HCT116 (cell line): Measurements from ENCODE around the gene CDH4. TPM values are rescaled to one million over a fixed set of nuclear protein-coding genes. Genes with fewer than 3 reads are reported as not detected.

Source experiments
- ATAC-seq: fragments of 200-7000 bp; cut with Tn5 transposase; 2 replicates; pipeline ENCODE4 v1.9.1; 2020; ENCODE audit warnings: mild to moderate bottlenecking, moderate library complexity
- BruUV-seq: library from RNA; stranded (reverse); fragments of 400-500 nt; replicated peaks from 2 replicates; lab custom pipeline; 2021; lab: Mats Ljungman, UMichigan
- CTCF ChIA-PET: fragments of 300-600 bp; sonication (Branson Sonifier 250); formaldehyde crosslinking; loops from one replicate; lab custom pipeline; 2021; ENCODE audit warnings: antibody characterized with exemption; lab: Charles Lee
- POLR2A ChIA-PET: fragments of 300-600, 350-600 bp; sonication (Branson Sonifier 250); formaldehyde crosslinking; loops from one replicate; lab custom pipeline; 2021; ENCODE audit warnings: antibody characterized with exemption; lab: Charles Lee
- RAD21 ChIA-PET, 2 experiments: fragments of 300-600 bp; sonication (Branson Sonifier 250); formaldehyde crosslinking; loops; one replicate each; lab custom pipeline; 2023; ENCODE audit warnings: low total read pairs in 2 of 2; ENCODE audit not compliant: uncharacterized antibody in 2 of 2, unreplicated experiment in 2 of 2, low non-redundant PET in 1 of 2; lab: Charles Lee
- DNase-seq: peaks from one replicate; pipeline ENCODE4 v3.0.0-alpha.2; 2010; ENCODE audit warnings: low read depth, low spot score
- H2AFZ ChIP-seq: fragments of 200-600 bp; shearing (Covaris generic), sonication (generic); 2 replicates; pipeline ENCODE4 v1.6.1; 2017; ENCODE audit warnings: low read depth, mixed run types, mixed read lengths, antibody characterized with exemption, low read length; ENCODE audit not compliant: poor library complexity, severe bottlenecking
- H3K27ac ChIP-seq: 2 replicates; pipeline ENCODE4 v1.5.1; 2012; ENCODE audit warnings: low read depth, low read length
- H3K27me3 ChIP-seq: fragments of 200-600 bp; sonication (generic); 2 replicates; pipeline ENCODE4 v1.6.1; 2016; ENCODE audit warnings: mixed run types, low read length, mixed read lengths; ENCODE audit not compliant: insufficient read depth
- H3K36me3 ChIP-seq, 2 experiments: fragments of 200-500 bp in 1 of 2; fragments of 200-600 bp in 1 of 2; sonication (Bioruptor generic) in 1 of 2; sonication (generic) in 1 of 2; 2 replicates each; pipeline versions ENCODE4 v1.5.1 to v1.6.1; 2014 to 2016; ENCODE audit warnings: low read length in 2 of 2, inconsistent platforms in 1 of 2, mixed read lengths in 1 of 2, mixed run types in 1 of 2; ENCODE audit not compliant: insufficient read depth in 2 of 2, control insufficient read depth in 1 of 2
- H3K4me1 ChIP-seq, 2 experiments: fragments of 200-600 bp in 1 of 2; sonication (generic) in 1 of 2; 2 replicates each; pipeline versions ENCODE4 v1.5.1 to v1.6.1; 2012 to 2017; ENCODE audit warnings: low read length in 2 of 2, inconsistent platforms in 1 of 2, mild to moderate bottlenecking in 1 of 2, mixed read lengths in 1 of 2, mixed run types in 1 of 2, moderate library complexity in 1 of 2; ENCODE audit not compliant: insufficient read depth in 2 of 2, control insufficient read depth in 1 of 2
- H3K4me2 ChIP-seq: fragments of 200-600 bp; sonication (generic); 2 replicates; pipeline ENCODE4 v1.6.1; 2017; ENCODE audit warnings: mixed run types, low read length, mixed read lengths
- H3K4me3 ChIP-seq, 2 experiments: fragments of 200-600 bp in 1 of 2; sonication (generic) in 1 of 2; replicated peaks in 1 of 2; 2 replicates each; pipeline ENCODE4 v1.5.1; 2011 to 2016; ENCODE audit warnings: low read length in 2 of 2, control low read depth in 1 of 2, low read depth in 1 of 2, mild to moderate bottlenecking in 1 of 2, mixed read lengths in 1 of 2, mixed run types in 1 of 2
- H3K79me2 ChIP-seq: fragments of 200-600 bp; sonication (generic); 2 replicates; pipeline ENCODE4 v1.6.1; 2017; ENCODE audit warnings: mild to moderate bottlenecking, mixed run types, low read length, moderate library complexity, mixed read lengths; ENCODE audit not compliant: insufficient read depth
- H3K9ac ChIP-seq: fragments of 200-600 bp; sonication (generic); 2 replicates; pipeline ENCODE4 v1.6.1; 2016; ENCODE audit warnings: low read length, mixed read lengths
- H3K9me2 ChIP-seq: fragments of 200-600 bp; sonication (generic), shearing (Covaris generic); 2 replicates; pipeline ENCODE4 v1.6.1; 2017; ENCODE audit warnings: mixed run types, mild to moderate bottlenecking, moderate library complexity; ENCODE audit not compliant: insufficient read depth
- H3K9me3 ChIP-seq, 2 experiments: fragments of 200-500 bp in 1 of 2; fragments of 200-600 bp in 1 of 2; sonication (Bioruptor generic) in 1 of 2; sonication (generic) in 1 of 2; 2 replicates each; pipeline ENCODE4 v1.6.1; 2014 to 2017; ENCODE audit warnings: low read length in 2 of 2, mixed read lengths in 2 of 2, inconsistent platforms in 1 of 2, low read depth in 1 of 2, mild to moderate bottlenecking in 1 of 2, mixed run types in 1 of 2, moderate library complexity in 1 of 2; ENCODE audit not compliant: control insufficient read depth in 1 of 2, insufficient read depth in 1 of 2
- H4K20me1 ChIP-seq: fragments of 200-600 bp; sonication (generic), shearing (Covaris generic); 2 replicates; pipeline ENCODE4 v1.6.1; 2017; ENCODE audit warnings: mixed run types, mild to moderate bottlenecking, moderate library complexity; ENCODE audit not compliant: insufficient read depth
- CEBPB ChIP-seq: IDR thresholded peaks from 2 replicates; pipeline ENCODE4 v1.6.1; 2012; ENCODE audit warnings: low read depth
- CTCF ChIP-seq, 3 experiments: fragments of 200-600 bp in 1 of 3; sonication (generic) in 1 of 3; IDR thresholded peaks in 2 of 3; conservative IDR thresholded peaks in 1 of 3; 2 replicates each; pipeline ENCODE4 v1.5.1; 2012 to 2017; ENCODE audit warnings: low read depth in 2 of 3, low read length in 2 of 3, antibody characterized with exemption in 1 of 3, borderline replicate concordance in 1 of 3, control low read depth in 1 of 3, mild to moderate bottlenecking in 1 of 3, mixed read lengths in 1 of 3, mixed run types in 1 of 3, moderate library complexity in 1 of 3; ENCODE audit not compliant: insufficient read depth in 1 of 3
- EGR1 ChIP-seq: IDR thresholded peaks from 2 replicates; pipeline ENCODE4 v1.6.1; 2012; ENCODE audit warnings: low read depth
- EZH2phosphoT487 ChIP-seq: fragments of 200-600 bp; IDR thresholded peaks from 2 replicates; pipeline ENCODE4 v1.6.1; 2018; ENCODE audit warnings: antibody characterized with exemption, borderline replicate concordance
- JUND ChIP-seq: IDR thresholded peaks from 2 replicates; pipeline ENCODE4 v1.6.1; 2012
- SIN3A ChIP-seq: IDR thresholded peaks from 2 replicates; pipeline ENCODE4 v1.6.1; 2012; ENCODE audit warnings: low read depth
- SP1 ChIP-seq: IDR thresholded peaks from 2 replicates; pipeline ENCODE4 v1.6.1; 2012; ENCODE audit warnings: low read depth
- SRF ChIP-seq: IDR thresholded peaks from 2 replicates; pipeline ENCODE4 v1.6.1; 2012; ENCODE audit warnings: low read depth
- TCF7L2 ChIP-seq: IDR thresholded peaks from 2 replicates; pipeline ENCODE4 v1.7.0; 2011; ENCODE audit warnings: borderline replicate concordance, inconsistent platforms; ENCODE audit not compliant: insufficient read depth, insufficient read length; ENCODE audit errors: extremely low read depth
- YY1 ChIP-seq: IDR thresholded peaks from 2 replicates; pipeline ENCODE4 v1.6.1; 2011; ENCODE audit warnings: low read length, low read depth, moderate library complexity, mild to moderate bottlenecking; ENCODE audit not compliant: insufficient replicate concordance; ENCODE audit errors: extremely low read depth
- ZFX ChIP-seq: fragments of 450-650 bp; IDR thresholded peaks from 2 replicates; pipeline ENCODE4 v1.6.1; 2017
- ZNF274 ChIP-seq: fragments of 200-500 bp; sonication (Bioruptor generic); IDR thresholded peaks from 2 replicates; pipeline ENCODE4 v1.6.1; 2014; ENCODE audit warnings: mild to moderate bottlenecking, low read depth, low read length, inconsistent platforms
- intact Hi-C: fragments of 100-400 bp; cut with micrococcal nuclease; formaldehyde crosslinking; loops from 2 replicates; pipeline ENCODE4 v1.10.0; 2022
- total RNA-seq: library from RNA; stranded (reverse); gene quantifications from one replicate; pipeline ENCODE4 v1.2.1, GENCODE V29; 2021; ENCODE audit not compliant: unreplicated experiment
- TF ChIP-seq, protein P1 (sequence below): IDR thresholded peaks from 2 replicates; pipeline ENCODE4 v1.6.1; 2012; ENCODE audit warnings: low read depth
- TF ChIP-seq, protein P2 (sequence below): IDR thresholded peaks from 2 replicates; pipeline ENCODE4 v1.6.1; 2012

CDH4 gene
- total RNA-seq, 1 experiment from 2014 or later: not detected

GRCh38 chr20:61988665-61989064 lies 736.6 kb downstream of the CDH4 start:
- H3K36me3 ChIP-seq: peaks cover 14 to 19% of the 10 kb centered on the region in 2 experiments; a peak in 3 of 4 replicates
- H3K9me3 ChIP-seq: peaks cover 0 to 9% of the 10 kb centered on the region in 2 experiments; a peak in 2 of 4 replicates
- no peaks in the 10 kb centered on the region for H3K27me3 ChIP-seq
- H4K20me1 ChIP-seq: no peaks in the 10 kb centered on the region
- ChIA-PET POLR2A (no interaction called here), RAD21 (no interaction called here), CTCF (no interaction called here)
- no peak overlapping the region for H3K4me2 ChIP-seq
- H3K27ac ChIP-seq: no peak overlapping the region
- no peak overlapping the region for H2AFZ ChIP-seq
- intact Hi-C loops: no loop called here
- TF ChIP-seq CTCF (IDR thresholded peaks at IDR 0.05 in 2 of 3, conservative IDR thresholded peaks at IDR 0.05 in 1 of 3; ENCODE audit: borderline replicate concordance in 1 of 3, insufficient read depth in 1 of 3, low read depth in 2 of 3, low read length in 2 of 3): no peak
- no peak for TF ChIP-seq EGR1
- TF ChIP-seq SRF: no peak
- no peak for TF ChIP-seq SIN3A
- TF ChIP-seq, protein P1, sequence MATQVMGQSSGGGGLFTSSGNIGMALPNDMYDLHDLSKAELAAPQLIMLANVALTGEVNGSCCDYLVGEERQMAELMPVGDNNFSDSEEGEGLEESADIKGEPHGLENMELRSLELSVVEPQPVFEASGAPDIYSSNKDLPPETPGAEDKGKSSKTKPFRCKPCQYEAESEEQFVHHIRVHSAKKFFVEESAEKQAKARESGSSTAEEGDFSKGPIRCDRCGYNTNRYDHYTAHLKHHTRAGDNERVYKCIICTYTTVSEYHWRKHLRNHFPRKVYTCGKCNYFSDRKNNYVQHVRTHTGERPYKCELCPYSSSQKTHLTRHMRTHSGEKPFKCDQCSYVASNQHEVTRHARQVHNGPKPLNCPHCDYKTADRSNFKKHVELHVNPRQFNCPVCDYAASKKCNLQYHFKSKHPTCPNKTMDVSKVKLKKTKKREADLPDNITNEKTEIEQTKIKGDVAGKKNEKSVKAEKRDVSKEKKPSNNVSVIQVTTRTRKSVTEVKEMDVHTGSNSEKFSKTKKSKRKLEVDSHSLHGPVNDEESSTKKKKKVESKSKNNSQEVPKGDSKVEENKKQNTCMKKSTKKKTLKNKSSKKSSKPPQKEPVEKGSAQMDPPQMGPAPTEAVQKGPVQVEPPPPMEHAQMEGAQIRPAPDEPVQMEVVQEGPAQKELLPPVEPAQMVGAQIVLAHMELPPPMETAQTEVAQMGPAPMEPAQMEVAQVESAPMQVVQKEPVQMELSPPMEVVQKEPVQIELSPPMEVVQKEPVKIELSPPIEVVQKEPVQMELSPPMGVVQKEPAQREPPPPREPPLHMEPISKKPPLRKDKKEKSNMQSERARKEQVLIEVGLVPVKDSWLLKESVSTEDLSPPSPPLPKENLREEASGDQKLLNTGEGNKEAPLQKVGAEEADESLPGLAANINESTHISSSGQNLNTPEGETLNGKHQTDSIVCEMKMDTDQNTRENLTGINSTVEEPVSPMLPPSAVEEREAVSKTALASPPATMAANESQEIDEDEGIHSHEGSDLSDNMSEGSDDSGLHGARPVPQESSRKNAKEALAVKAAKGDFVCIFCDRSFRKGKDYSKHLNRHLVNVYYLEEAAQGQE: no peak
- TF ChIP-seq YY1: no peak
- TF ChIP-seq TCF7L2: no peak
- TF ChIP-seq, protein P2, sequence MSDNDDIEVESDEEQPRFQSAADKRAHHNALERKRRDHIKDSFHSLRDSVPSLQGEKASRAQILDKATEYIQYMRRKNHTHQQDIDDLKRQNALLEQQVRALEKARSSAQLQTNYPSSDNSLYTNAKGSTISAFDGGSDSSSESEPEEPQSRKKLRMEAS: no peak
- no peak for TF ChIP-seq ZNF274
- no peak for TF ChIP-seq SP1
- no peak for TF ChIP-seq JUND
- no peak for TF ChIP-seq ZFX
- TF ChIP-seq CEBPB: no peak
- no peak for TF ChIP-seq EZH2phosphoT487
- ATAC-seq (no peak), DNase-seq (no peak)
- no peak overlapping the region for H3K4me3 ChIP-seq
- no peaks in the 10 kb centered on the region for H3K4me1 ChIP-seq
- H3K79me2 ChIP-seq: peaks cover 6% of the 10 kb centered on the region; the same call in 1 of the 2 replicates
- no peaks in the 10 kb centered on the region for H3K9me2 ChIP-seq
- no peak overlapping the region for H3K9ac ChIP-seq
- no TSS peak for BruUV-seq
